NCI-H1105 treated with DMSO at 0.1 percent for 48 hours (cell line): ENCODE measurements around the gene DIP2C.
"Not testable (repeated sequence)": the region's sequence is repeated elsewhere in the genome, so short reads cannot be mapped to it uniquely, and the experiment has no call there.

Source experiments
- DNase-seq: peaks from one replicate; lab custom pipeline; 2025; lab: John Stamatoyannopoulos, UW

The DIP2C gene

GRCh38 chr10:517872-518475 is 171.5 kb downstream of the DIP2C start:
- DNase-seq, result no peak

GRCh38 chr10:517241-517830 is 172.1 kb downstream of the DIP2C start:
- DNase-seq, result no peak

- DNase-seq, result no peak
These were observed 172.7 kb downstream of the DIP2C start for GRCh38 chr10:516764-517163.

- no peak for DNase-seq
These were observed 173.8 kb downstream of the DIP2C start for GRCh38 chr10:515674-516073.

GRCh38 chr10:514137-514671 is 175.3 kb downstream of the DIP2C start:
- peak; percentile 92 for DNase-seq

GRCh38 chr10:513393-513792 is 176.1 kb downstream of the DIP2C start:
- no peak for DNase-seq

- not testable (repeated sequence) for DNase-seq
These were observed 176.8 kb downstream of the DIP2C start for GRCh38 chr10:512661-513060.

- DNase-seq, result no peak
These were observed 177.6 kb downstream of the DIP2C start for GRCh38 chr10:511849-512191.

GRCh38 chr10:511101-511848 is 178.2 kb downstream of the DIP2C start:
- peak; percentile 73 for DNase-seq

- peak; percentile 92 for DNase-seq
These were observed 179.0 kb downstream of the DIP2C start for GRCh38 chr10:510415-510881.

- DNase-seq, result no peak
These were observed 179.9 kb downstream of the DIP2C start for GRCh38 chr10:509361-510102.

- no peak for DNase-seq
These were observed 180.7 kb downstream of the DIP2C start for GRCh38 chr10:508726-509125.

GRCh38 chr10:507908-508444 is 181.5 kb downstream of the DIP2C start:
- no peak for DNase-seq

- DNase-seq, result no peak
These were observed 182.1 kb downstream of the DIP2C start for GRCh38 chr10:507355-507699.

GRCh38 chr10:506451-507354 is 182.8 kb downstream of the DIP2C start:
- no peak for DNase-seq

- DNase-seq, result no peak
These were observed 184.0 kb downstream of the DIP2C start for GRCh38 chr10:505419-505818.

GRCh38 chr10:504806-505205 is 184.7 kb downstream of the DIP2C start:
- no peak for DNase-seq

GRCh38 chr10:504121-504611 is 185.3 kb downstream of the DIP2C start:
- no peak for DNase-seq

GRCh38 chr10:501596-501995 is 187.9 kb downstream of the DIP2C start:
- peak; percentile 66 for DNase-seq

GRCh38 chr10:500876-501275 is 188.6 kb downstream of the DIP2C start:
- no peak for DNase-seq

GRCh38 chr10:499991-500390 is 189.5 kb downstream of the DIP2C start:
- DNase-seq, result no peak
